ENCODE measurements around the gene LFNG. TPM values are rescaled to one million over a fixed set of nuclear protein-coding genes. Genes with fewer than 3 reads are reported as not detected.
"Not testable (repeated sequence)": the region's sequence is repeated elsewhere in the genome, so short reads cannot be mapped to it uniquely, and the experiment has no call there.

The LFNG gene
- total and polyA plus RNA-seq, 7 donors: 1.3 to 3.0 (median 2.4) TPM

DNA sequence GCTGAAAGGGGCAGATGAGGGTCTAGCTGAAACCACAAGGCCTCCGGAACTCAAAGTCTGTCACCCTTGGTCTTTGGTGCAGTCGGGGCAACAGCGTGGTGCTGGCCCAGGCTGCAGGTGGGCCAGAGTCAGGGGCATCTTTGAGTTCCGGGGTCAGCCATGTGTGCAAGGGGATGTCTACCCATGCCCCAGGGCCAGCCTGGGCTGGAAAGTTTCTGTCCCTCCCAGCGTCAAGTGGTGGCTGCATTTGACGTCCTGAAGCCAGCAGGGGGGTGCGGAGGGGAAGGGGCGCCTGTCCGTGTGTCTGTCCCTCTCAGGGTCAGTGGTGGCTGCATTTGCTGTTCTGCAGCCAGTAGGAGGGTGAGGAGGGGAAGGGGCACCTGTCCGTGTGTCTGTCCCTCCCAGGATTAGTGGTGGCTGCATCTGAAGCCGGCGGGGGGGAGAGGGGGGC is 35.1 kb downstream of the LFNG start:
- peaks cover 0 to 21% of the 10 kb centered on the region in 2 donors for H3K36me3 ChIP-seq (ENCODE audit: insufficient read depth in 1 of 2, low read depth in 1 of 2)
- ATAC-seq: no peak
- 5 to 10% (median 6%) methylated on average over 10 to 12 of the region's 12 CpGs for WGBS, 3 donors
- H3K27ac ChIP-seq: peak overlapping the region; percentile 99
- DNase-seq: no peak
- peak overlapping the region; percentile 91 for H3K4me3 ChIP-seq
- no peaks in the 10 kb centered on the region for H3K27me3 ChIP-seq (ENCODE audit: insufficient read depth in 3 of 3, low read length in 2 of 3)
- no peaks in the 10 kb centered on the region for H3K9me3 ChIP-seq
- intact Hi-C loops (cut with DNase I): loop anchor here in 1 of 2 donors (5.0 kb wide), 1 partner anchor 78 kb away; the partner anchor contains the start of gene TTYH3
- H3K4me1 ChIP-seq: peaks cover 23% of the 10 kb centered on the region
- TF ChIP-seq, protein P1, sequence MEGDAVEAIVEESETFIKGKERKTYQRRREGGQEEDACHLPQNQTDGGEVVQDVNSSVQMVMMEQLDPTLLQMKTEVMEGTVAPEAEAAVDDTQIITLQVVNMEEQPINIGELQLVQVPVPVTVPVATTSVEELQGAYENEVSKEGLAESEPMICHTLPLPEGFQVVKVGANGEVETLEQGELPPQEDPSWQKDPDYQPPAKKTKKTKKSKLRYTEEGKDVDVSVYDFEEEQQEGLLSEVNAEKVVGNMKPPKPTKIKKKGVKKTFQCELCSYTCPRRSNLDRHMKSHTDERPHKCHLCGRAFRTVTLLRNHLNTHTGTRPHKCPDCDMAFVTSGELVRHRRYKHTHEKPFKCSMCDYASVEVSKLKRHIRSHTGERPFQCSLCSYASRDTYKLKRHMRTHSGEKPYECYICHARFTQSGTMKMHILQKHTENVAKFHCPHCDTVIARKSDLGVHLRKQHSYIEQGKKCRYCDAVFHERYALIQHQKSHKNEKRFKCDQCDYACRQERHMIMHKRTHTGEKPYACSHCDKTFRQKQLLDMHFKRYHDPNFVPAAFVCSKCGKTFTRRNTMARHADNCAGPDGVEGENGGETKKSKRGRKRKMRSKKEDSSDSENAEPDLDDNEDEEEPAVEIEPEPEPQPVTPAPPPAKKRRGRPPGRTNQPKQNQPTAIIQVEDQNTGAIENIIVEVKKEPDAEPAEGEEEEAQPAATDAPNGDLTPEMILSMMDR (IDR thresholded peaks at IDR 0.05): no peak

DNA sequence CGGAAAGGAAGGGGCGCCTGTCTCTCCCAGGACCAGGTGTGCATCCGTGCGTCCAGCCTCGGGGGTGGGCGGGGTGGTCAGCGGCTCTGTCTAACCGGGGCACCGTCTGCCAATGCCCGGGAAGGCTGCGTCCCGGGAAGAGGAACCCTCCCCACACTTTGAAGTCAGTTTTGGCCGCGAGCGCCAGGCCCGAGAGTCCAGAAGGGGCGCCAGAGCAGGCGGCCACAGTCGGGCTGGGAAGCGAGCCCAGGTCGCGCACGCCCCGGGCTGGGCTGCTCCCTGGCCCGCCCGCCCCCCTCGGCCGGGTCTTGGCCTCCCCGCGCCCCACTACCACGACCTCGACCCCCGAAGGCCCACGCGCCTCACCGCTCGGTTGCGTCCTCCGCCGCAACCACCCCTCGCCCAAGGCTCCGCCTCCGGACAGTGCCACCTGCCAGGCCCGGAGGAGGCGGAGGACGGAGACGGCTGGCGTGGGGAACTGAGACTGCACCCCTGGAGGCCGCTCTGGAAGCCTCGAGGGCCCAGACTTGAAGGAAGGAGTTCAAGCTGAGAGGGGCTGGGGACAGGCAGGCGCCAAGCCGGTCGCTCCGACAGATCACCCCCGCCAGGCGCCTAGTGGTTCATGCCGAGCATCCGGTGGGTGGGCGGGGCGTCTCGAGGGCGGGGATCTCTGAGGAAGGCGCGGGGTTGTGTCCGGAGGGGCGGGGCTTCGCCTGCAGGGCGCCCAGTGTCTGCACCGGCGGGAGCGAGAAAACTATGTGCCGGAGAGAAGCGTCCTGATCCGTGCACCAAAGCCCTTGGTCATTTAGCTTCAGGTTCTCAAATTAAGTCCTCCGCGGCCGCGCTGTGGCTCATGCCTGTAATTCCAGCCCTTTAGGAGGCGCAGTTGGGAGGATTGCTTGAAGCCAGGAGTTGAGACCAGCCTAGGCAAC is 35.8 kb downstream of the LFNG start, which contains the start of gene BRAT1:
Gene BRAT1, minus strand, starts transcription at position 404 of the 932 bp plus-strand sequence. CDS start 1,093 bp downstream, outside the sequence.
- TF ChIP-seq, protein P1 (IDR thresholded peaks at IDR 0.05): peak; percentile 49
- ATAC-seq (peak; percentile 93 to 96 (median 94)), DNase-seq (peak; percentile 98 to 99)
- Histone ChIP-seq H3K4me1 (peaks cover 27% of the 10 kb centered on the region), H3K27me3 (ENCODE audit: insufficient read depth in 3 of 3, low read length in 2 of 3) (no peaks in the 10 kb centered on the region), H3K36me3 (ENCODE audit: insufficient read depth in 1 of 2, low read depth in 1 of 2) (peaks cover 0 to 21% of the 10 kb centered on the region in 2 donors), H3K27ac (peak within 1 kb of the TSS; percentile 99), H3K4me3 (peak within 1 kb of the TSS; percentile 91), H3K9me3 (no peaks in the 10 kb centered on the region)
- 0 to 1% (median 1%) methylated on average over 63 to 79 of the region's 79 CpGs for WGBS, 3 donors
- intact Hi-C loops (cut with DNase I): loop anchor here in 1 of 2 donors (5.0 kb wide), 1 partner anchor 77 kb away; the partner anchor contains the start of gene TTYH3

DNA sequence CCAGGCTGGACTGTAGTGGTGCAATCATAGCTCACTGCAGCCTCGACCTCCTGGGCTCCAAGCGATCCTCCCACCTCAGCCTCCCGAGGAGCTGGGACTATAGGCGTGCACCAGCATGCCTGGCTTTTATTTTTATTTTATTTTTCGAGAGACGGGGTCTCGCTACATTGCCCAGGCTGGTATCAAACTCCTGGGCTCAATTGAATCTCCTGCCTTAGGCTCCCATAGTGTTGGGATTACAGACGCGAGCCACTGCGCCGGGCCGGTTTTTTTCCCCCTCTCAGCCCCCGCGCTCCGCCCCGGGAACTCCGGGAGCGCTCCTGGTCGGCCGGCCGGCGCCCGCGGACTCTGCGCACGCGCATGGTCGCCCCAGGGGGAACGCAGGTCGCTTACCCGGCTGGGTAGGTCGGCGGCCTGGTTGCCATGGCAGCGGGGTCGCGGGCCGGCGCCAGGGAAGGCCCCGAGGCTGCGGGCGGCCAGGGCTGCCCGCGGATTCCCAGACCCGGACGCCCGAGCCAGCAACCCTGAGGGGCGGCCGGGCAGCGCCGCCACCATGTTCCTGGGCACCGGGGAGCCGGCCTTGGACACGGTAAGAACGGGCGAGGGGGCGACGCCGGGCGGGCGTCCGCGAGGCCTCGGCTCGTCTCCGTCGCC is 39.2 kb downstream of the LFNG start, which contains the start of gene IQCE:
Gene IQCE, plus strand, starts transcription at position 351 of the 654 bp plus-strand sequence. Its CDS starts 203 bp downstream, at position 554.
- TF ChIP-seq, protein P1 (IDR thresholded peaks at IDR 0.05): no peak
- ATAC-seq: peak; percentile 76 to 82 (median 81)

DNA sequence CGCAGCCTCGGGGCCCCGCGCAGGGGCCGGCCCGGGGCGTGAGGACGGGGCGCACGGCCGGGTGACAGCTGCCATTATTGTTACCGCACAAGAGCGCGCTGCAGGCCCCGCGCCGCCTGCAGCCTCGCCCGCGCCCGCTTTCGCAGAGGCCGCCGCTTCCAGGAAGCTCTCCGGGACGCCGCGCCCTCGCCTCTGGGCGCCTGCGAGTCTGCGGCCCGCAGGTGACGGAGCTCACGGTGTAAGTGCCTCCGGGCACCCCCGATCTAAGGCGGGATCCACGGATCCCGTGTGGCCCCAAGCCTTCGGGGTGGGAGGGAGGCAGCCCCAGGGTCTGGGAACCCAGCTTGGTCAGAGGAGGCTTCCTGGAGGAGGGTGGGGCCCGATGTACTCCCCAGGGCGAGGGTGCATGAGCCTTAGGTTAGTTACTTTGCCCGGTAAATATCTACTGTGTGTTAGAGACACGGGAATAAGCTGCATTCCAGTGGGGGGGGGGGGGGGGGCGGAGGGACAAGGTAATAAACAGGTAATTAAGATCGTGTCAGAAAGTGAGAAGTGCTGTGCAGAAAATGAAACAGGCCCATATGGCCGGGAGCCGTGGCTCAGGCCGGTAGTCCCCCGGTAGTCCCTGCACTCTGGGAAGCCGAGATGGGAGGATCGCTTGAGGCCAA is 39.8 kb downstream of the LFNG start:
- intact Hi-C loops (cut with DNase I): loop anchor here in 1 of 2 donors (5.0 kb wide), 1 partner anchor 73 kb away; the partner anchor contains the start of gene TTYH3
- DNase-seq: no peak
- ATAC-seq: no peak
- Histone ChIP-seq H3K4me1 (peaks cover 19% of the 10 kb centered on the region), H3K36me3 (ENCODE audit: insufficient read depth in 1 of 2, low read depth in 1 of 2) (no peaks in the 10 kb centered on the region), H3K9me3 (no peaks in the 10 kb centered on the region), H3K27me3 (ENCODE audit: insufficient read depth in 3 of 3, low read length in 2 of 3) (no peaks in the 10 kb centered on the region), H3K27ac (peak overlapping the region; percentile 64), H3K4me3 (peak overlapping the region; percentile 92)
- TF ChIP-seq, protein P1 (IDR thresholded peaks at IDR 0.05): no peak
- 7 to 20% (median 7%) methylated on average over 44 to 53 of the region's 53 CpGs for WGBS, 3 donors

More for the DNA sequence above, 39.2 kb downstream of the LFNG start, which contains the start of gene IQCE:
- 1 to 5% (median 2%) methylated on average over 38 to 66 of the region's 66 CpGs for WGBS, 3 donors
- no peaks in the 10 kb centered on the region for H3K9me3 ChIP-seq
- H3K27ac ChIP-seq: peak within 1 kb of the TSS; percentile 64
- H3K4me1 ChIP-seq: peaks cover 26% of the 10 kb centered on the region
- intact Hi-C loops (cut with DNase I): loop anchor here in 1 of 2 donors (5.0 kb wide), 1 partner anchor 74 kb away; the partner anchor contains the start of gene TTYH3
- DNase-seq: peak; percentile 96 to 97
- no peaks in the 10 kb centered on the region for H3K27me3 ChIP-seq (ENCODE audit: insufficient read depth in 3 of 3, low read length in 2 of 3)
- H3K36me3 ChIP-seq (ENCODE audit: insufficient read depth in 1 of 2, low read depth in 1 of 2): peaks cover 0 to 4% of the 10 kb centered on the region in 2 donors
- H3K4me3 ChIP-seq: peak within 1 kb of the TSS; percentile 92

DNA sequence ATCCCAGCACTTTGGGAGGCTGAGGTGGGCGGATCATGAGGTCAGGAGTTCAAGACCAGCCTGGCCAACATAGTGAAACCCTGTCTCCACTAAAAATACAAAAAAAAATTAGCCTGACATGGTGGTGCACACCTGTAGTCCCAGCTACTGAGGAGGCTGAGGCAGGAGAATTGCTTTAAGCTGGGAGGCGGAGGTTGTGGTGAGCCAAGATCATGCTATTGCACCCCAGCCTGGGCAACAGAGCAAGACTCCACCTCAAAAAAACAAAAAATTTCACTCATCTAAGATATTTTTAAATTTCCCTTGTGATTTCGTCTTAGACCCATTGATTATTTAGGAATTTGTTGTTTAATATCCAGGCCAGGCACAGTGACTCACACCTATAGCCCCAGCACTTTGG is 44.4 kb downstream of the LFNG start:
- H3K36me3 ChIP-seq (ENCODE audit: insufficient read depth in 1 of 2, low read depth in 1 of 2); H3K4me1 ChIP-seq; ATAC-seq; intact Hi-C loops (cut with DNase I); H3K27ac ChIP-seq; H3K27me3 ChIP-seq (ENCODE audit: insufficient read depth in 3 of 3, low read length in 2 of 3); H3K9me3 ChIP-seq; H3K4me3 ChIP-seq: not testable (repeated sequence)
- WGBS, 3 donors: 97 to 99% (median 97%) methylated on average over 3 of the region's 3 CpGs
- DNase-seq: peak in 1 of 2 donors; percentile 17

All from psoas muscle (tissue), 8 donors.